OCI-LY1 (cell line): ENCODE results near the gene ZNF407.

Source experiments
- H2AFZ ChIP-seq: fragments of 200-600 bp; sonication (generic), shearing (Covaris generic); 2 replicates; pipeline ENCODE4 v1.6.0; 2014; ENCODE audit warnings: antibody characterized with exemption, mild to moderate bottlenecking, low read length
- H3F3A ChIP-seq: fragments of 200-600 bp; sonication (generic), shearing (Covaris generic); 2 replicates; pipeline ENCODE4 v1.6.0; 2014; ENCODE audit warnings: mild to moderate bottlenecking, antibody characterized with exemption, low read length, moderate library complexity; ENCODE audit not compliant: insufficient read depth
- H3K27ac ChIP-seq: fragments of 200-600 bp; sonication (generic); 2 replicates; pipeline ENCODE4 v1.5.1; 2014; ENCODE audit warnings: low read length, mixed run types, mild to moderate bottlenecking, low read depth; ENCODE audit not compliant: poor library complexity, severe bottlenecking
- H3K27me3 ChIP-seq: fragments of 200-600 bp; sonication (generic); 2 replicates; pipeline ENCODE4 v1.6.0; 2014; ENCODE audit warnings: antibody characterized with exemption, mild to moderate bottlenecking, low read length, moderate library complexity; ENCODE audit not compliant: insufficient read depth
- H3K36me3 ChIP-seq: fragments of 200-600 bp; sonication (generic); 2 replicates; pipeline ENCODE4 v1.6.1; 2014; ENCODE audit warnings: mild to moderate bottlenecking, antibody characterized with exemption, low read length, moderate library complexity, mixed read lengths; ENCODE audit not compliant: insufficient read depth
- H3K4me1 ChIP-seq: fragments of 200-600 bp; sonication (generic); 2 replicates; pipeline ENCODE4 v1.5.1; 2014; ENCODE audit warnings: mild to moderate bottlenecking, low read length, moderate library complexity; ENCODE audit not compliant: insufficient read depth, severe bottlenecking
- H3K4me2 ChIP-seq: fragments of 200-600 bp; sonication (generic), shearing (Covaris generic); 2 replicates; pipeline ENCODE4 v1.6.1; 2014; ENCODE audit warnings: low read length
- H3K4me3 ChIP-seq: fragments of 200-600 bp; sonication (generic); 2 replicates; pipeline ENCODE4 v1.5.1; 2014; ENCODE audit warnings: low read length, low read depth, mild to moderate bottlenecking, mixed read lengths; ENCODE audit not compliant: poor library complexity, severe bottlenecking
- H3K79me2 ChIP-seq: fragments of 200-600 bp; shearing (Covaris generic); 2 replicates; pipeline ENCODE4 v1.6.1; 2016; ENCODE audit warnings: mixed run types, low read length, mixed read lengths; ENCODE audit not compliant: insufficient read depth
- H3K9ac ChIP-seq: fragments of 200-600 bp; sonication (generic), shearing (Covaris generic); 2 replicates; pipeline ENCODE4 v1.6.1; 2014; ENCODE audit warnings: mild to moderate bottlenecking, low read length, mixed read lengths
- H3K9me2 ChIP-seq: fragments of 200-600 bp; sonication (generic), shearing (Covaris generic); 2 replicates; pipeline ENCODE4 v1.6.1; 2014; ENCODE audit warnings: low read depth, mild to moderate bottlenecking, low read length, mixed read lengths
- H3K9me3 ChIP-seq: fragments of 200-600 bp; shearing (Covaris generic); 2 replicates; pipeline ENCODE4 v1.6.1; 2014; ENCODE audit warnings: low read length, mixed read lengths
- H4K20me1 ChIP-seq: fragments of 200-600 bp; sonication (generic), shearing (Covaris generic); 2 replicates; pipeline ENCODE4 v1.6.0; 2016; ENCODE audit warnings: mild to moderate bottlenecking, low read length; ENCODE audit not compliant: insufficient read depth
- EZH2 ChIP-seq: fragments of 200-600 bp; sonication (generic), shearing (Covaris generic); IDR thresholded peaks from 2 replicates; pipeline ENCODE4 v1.8.0; 2017; ENCODE audit warnings: borderline replicate concordance, mixed run types, mild to moderate bottlenecking, antibody characterized with exemption, low read length, moderate library complexity, mixed read lengths
- TF ChIP-seq, protein P1 (sequence below): fragments of 200-600 bp; sonication (generic), shearing (Covaris generic); IDR thresholded peaks from 2 replicates; pipeline ENCODE4 v1.5.1; 2017; ENCODE audit warnings: mild to moderate bottlenecking, antibody characterized with exemption, low read length, moderate library complexity, mixed read lengths

The ZNF407 gene

DNA sequence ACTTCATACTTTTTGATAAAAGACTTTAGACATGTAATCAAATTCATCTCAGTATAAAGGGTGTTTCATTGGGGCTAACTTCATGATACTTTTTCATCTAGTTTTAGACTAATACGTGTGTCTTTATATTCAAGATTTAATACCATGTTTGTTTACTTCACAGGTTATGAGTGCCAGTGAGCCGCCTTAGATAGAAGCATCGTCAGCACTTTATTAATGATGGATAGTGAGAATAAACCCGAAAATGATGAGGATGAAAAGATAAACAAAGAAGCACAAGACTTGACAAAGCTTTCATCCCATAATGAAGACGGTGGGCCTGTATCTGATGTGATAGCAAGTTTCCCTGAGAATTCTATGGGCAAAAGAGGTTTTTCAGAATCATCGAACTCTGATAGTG, 33.1 kb downstream of the ZNF407 start:
- Histone ChIP-seq H3K4me3 (no peak overlapping the region), H3K9ac (no peak overlapping the region), H3K36me3 (peaks cover 27% of the 10 kb centered on the region; the same call in 1 of the 2 replicates), H3K79me2 (peaks cover 7% of the 10 kb centered on the region; the same call in 1 of the 2 replicates), H3K27me3 (no peaks in the 10 kb centered on the region), H2AFZ (no peak overlapping the region), H3K9me3 (no peaks in the 10 kb centered on the region), H3F3A (no peaks in the 10 kb centered on the region), H3K4me2 (no peak overlapping the region), H4K20me1 (no peaks in the 10 kb centered on the region), H3K27ac (no peak overlapping the region), H3K9me2 (no peaks in the 10 kb centered on the region), H3K4me1 (no peaks in the 10 kb centered on the region)
- TF ChIP-seq, protein P1, sequence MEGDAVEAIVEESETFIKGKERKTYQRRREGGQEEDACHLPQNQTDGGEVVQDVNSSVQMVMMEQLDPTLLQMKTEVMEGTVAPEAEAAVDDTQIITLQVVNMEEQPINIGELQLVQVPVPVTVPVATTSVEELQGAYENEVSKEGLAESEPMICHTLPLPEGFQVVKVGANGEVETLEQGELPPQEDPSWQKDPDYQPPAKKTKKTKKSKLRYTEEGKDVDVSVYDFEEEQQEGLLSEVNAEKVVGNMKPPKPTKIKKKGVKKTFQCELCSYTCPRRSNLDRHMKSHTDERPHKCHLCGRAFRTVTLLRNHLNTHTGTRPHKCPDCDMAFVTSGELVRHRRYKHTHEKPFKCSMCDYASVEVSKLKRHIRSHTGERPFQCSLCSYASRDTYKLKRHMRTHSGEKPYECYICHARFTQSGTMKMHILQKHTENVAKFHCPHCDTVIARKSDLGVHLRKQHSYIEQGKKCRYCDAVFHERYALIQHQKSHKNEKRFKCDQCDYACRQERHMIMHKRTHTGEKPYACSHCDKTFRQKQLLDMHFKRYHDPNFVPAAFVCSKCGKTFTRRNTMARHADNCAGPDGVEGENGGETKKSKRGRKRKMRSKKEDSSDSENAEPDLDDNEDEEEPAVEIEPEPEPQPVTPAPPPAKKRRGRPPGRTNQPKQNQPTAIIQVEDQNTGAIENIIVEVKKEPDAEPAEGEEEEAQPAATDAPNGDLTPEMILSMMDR, result no peak
- TF ChIP-seq EZH2, result no peak

DNA sequence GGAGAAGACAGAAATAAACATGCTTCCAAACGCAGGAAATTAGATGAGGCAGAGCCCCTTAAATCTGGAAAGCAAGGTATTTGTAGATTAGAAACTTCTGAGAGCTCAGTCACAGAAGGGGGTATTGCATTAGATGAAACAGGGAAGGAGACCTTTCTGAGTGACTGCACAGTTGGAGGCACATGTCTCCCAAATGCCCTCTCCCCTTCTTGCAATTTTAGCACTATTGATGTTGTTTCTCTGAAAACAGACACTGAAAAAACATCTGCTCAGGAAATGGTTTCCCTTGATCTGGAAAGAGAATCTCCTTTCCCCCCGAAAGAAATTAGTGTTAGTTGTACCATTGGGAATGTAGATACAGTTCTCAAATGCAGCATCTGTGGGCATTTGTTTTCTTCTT, 33.5 kb downstream of the ZNF407 start:
- Histone ChIP-seq H2AFZ (no peak overlapping the region), H3K4me3 (no peak overlapping the region), H3K9me2 (no peaks in the 10 kb centered on the region), H3K27me3 (no peaks in the 10 kb centered on the region), H3K27ac (no peak overlapping the region), H3K4me1 (no peaks in the 10 kb centered on the region), H3K4me2 (no peak overlapping the region), H3K36me3 (peaks cover 27% of the 10 kb centered on the region; the same call in 1 of the 2 replicates), H3K9ac (no peak overlapping the region), H3K9me3 (no peaks in the 10 kb centered on the region), H3K79me2 (peaks cover 7% of the 10 kb centered on the region; the same call in 1 of the 2 replicates), H4K20me1 (no peaks in the 10 kb centered on the region), H3F3A (no peaks in the 10 kb centered on the region)
- TF ChIP-seq EZH2, result no peak
- TF ChIP-seq, protein P1, result no peak

DNA sequence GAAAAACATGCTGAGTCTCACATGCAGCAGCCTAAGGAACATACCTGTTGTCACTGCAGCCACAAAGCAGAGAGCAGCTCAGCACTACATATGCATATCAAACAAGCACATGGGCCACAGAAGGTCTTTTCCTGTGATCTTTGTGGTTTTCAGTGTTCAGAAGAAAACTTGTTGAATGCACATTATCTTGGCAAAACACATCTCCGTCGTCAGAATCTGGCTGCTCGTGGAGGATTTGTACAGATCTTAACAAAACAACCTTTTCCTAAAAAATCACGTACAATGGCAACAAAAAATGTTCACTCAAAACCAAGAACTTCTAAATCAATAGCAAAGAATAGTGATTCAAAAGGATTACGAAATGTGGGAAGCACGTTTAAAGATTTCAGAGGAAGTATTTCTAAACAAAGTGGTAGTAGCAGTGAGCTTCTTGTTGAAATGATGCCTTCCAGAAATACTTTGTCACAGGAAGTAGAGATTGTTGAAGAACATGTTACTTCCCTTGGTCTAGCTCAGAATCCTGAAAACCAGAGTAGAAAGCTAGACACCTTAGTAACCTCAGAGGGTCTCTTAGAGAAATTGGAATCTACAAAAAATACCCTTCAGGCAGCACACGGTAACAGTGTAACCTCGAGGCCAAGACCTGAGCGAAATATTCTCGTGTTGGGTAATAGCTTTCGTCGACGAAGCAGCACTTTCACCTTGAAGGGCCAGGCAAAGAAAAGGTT, 34.1 kb downstream of the ZNF407 start:
- Histone ChIP-seq H3K27ac (no peak overlapping the region), H3K9ac (no peak overlapping the region), H4K20me1 (no peaks in the 10 kb centered on the region)

More for the DNA sequence above, 34.1 kb downstream of the ZNF407 start:
- H3F3A ChIP-seq, result no peaks in the 10 kb centered on the region
- TF ChIP-seq, protein P1, result no peak
- no peak for TF ChIP-seq EZH2
- no peak overlapping the region for H3K4me3 ChIP-seq
- H3K4me1 ChIP-seq, result no peaks in the 10 kb centered on the region
- H3K9me2 ChIP-seq, result no peaks in the 10 kb centered on the region
- no peak overlapping the region for H3K4me2 ChIP-seq
- H3K27me3 ChIP-seq, result no peaks in the 10 kb centered on the region
- H3K9me3 ChIP-seq, result no peaks in the 10 kb centered on the region
- peaks cover 7% of the 10 kb centered on the region; the same call in 1 of the 2 replicates for H3K79me2 ChIP-seq
- H2AFZ ChIP-seq, result no peak overlapping the region
- H3K36me3 ChIP-seq, result peaks cover 27% of the 10 kb centered on the region; the same call in 1 of the 2 replicates
